Thyroid gland (tissue), 4 donors: Measurements from ENCODE around the gene SARDH.

Experiments used
- CTCF ChIP-seq, 6 experiments: fragments of 200-600 bp in 3 of 6; fragments of 450-650 bp in 3 of 6; sonication (generic) in 3 of 6; IDR thresholded peaks; one replicate each; pipeline ENCODE4 v1.5.1; 2016 to 2019; ENCODE audit warnings: antibody characterized with exemption in 6 of 6, mild to moderate bottlenecking in 2 of 6, inconsistent platforms in 1 of 6, moderate library complexity in 1 of 6
- POLR2A ChIP-seq, 2 donors: fragments of 450-650 bp; IDR thresholded peaks; one replicate each; pipeline ENCODE4 v1.6.1; 2017; ENCODE audit warnings: antibody characterized with exemption in 2 of 2, mild to moderate bottlenecking in 2 of 2, moderate library complexity in 1 of 2

GRCh38 chr9:133665535-133665934, 72.6 kb downstream of the SARDH start:
- TF ChIP-seq CTCF (IDR thresholded peaks at IDR 0.05): no peak
- no peak for TF ChIP-seq POLR2A (IDR thresholded peaks at IDR 0.05)
